H1 (cell line): Measurements from ENCODE around the gene UGT1A10. TPM values are rescaled to one million over a fixed set of nuclear protein-coding genes. Genes with fewer than 3 reads are reported as not detected.

Experiments used
- CTCF ChIA-PET: fragments of 300-600 bp; sonication (Branson Sonifier 250); formaldehyde crosslinking; loops from one replicate; lab custom pipeline; 2021; ENCODE audit not compliant: partially characterized antibody; lab: Charles Lee
- POLR2A ChIA-PET: fragments of 300-600 bp; sonication (Branson Sonifier 250); formaldehyde crosslinking; loops from one replicate; lab custom pipeline; 2021; ENCODE audit warnings: inconsistent platforms; ENCODE audit not compliant: partially characterized antibody; lab: Charles Lee
- DNase-seq, 2 experiments: peaks; one replicate each; pipeline versions ENCODE4 v3.0.0 to v3.0.0-alpha.2; 2010 to 2022; ENCODE audit warnings: low spot score in 2 of 2, low read depth in 1 of 2, mixed read lengths in 1 of 2
- FAIRE-seq: peaks from 2 replicates; lab custom pipeline; 2011; peaks lifted over from hg19 to GRCh38; lab: Jason Lieb, UNC
- H2AFZ ChIP-seq: 2 replicates; pipeline ENCODE4 v1.8.1; 2012; ENCODE audit warnings: low read length, inconsistent platforms
- H2AK5ac ChIP-seq: 2 replicates; pipeline ENCODE4 v1.6.1; 2013; ENCODE audit warnings: low read depth, low read length
- H2BK120ac ChIP-seq: replicated peaks from 2 replicates; pipeline ENCODE3; 2013; ENCODE audit warnings: low read depth, low read length, inconsistent platforms
- H2BK12ac ChIP-seq: 2 replicates; pipeline ENCODE4 v1.6.1; 2013; ENCODE audit warnings: low read depth, low read length
- H2BK15ac ChIP-seq: 2 replicates; pipeline ENCODE4 v1.6.1; 2013; ENCODE audit warnings: low read length
- H2BK20ac ChIP-seq: 2 replicates; pipeline ENCODE4 v1.6.1; 2013; ENCODE audit warnings: low read length
- H2BK5ac ChIP-seq: 2 replicates; pipeline ENCODE4 v1.6.1; 2013; ENCODE audit warnings: low read depth, low read length
- H3K14ac ChIP-seq: 2 replicates; pipeline ENCODE4 v1.6.1; 2013; ENCODE audit warnings: inconsistent platforms; ENCODE audit not compliant: insufficient read length
- H3K18ac ChIP-seq: 2 replicates; pipeline ENCODE4 v1.6.1; 2013; ENCODE audit warnings: low read length; ENCODE audit errors: extremely low read depth
- H3K23ac ChIP-seq: 2 replicates; pipeline ENCODE4 v1.6.1; 2013; ENCODE audit warnings: inconsistent platforms; ENCODE audit not compliant: insufficient read length
- H3K23me2 ChIP-seq: 2 replicates; pipeline ENCODE4 v1.6.1; 2013; ENCODE audit warnings: low read depth, low read length
- H3K27ac ChIP-seq: 2 replicates; pipeline ENCODE4 v1.6.1; 2011; ENCODE audit warnings: low read depth, low read length, inconsistent platforms
- H3K27me3 ChIP-seq, 4 experiments: replicated peaks in 1 of 4; 1 replicate in 1 of 4; 2 replicates in 3 of 4; pipeline versions ENCODE4 v1.6.1 to v1.8.1; 2011 to 2013; ENCODE audit warnings: low read length in 3 of 4, mild to moderate bottlenecking in 3 of 4, inconsistent platforms in 2 of 4, mixed read lengths in 2 of 4, moderate library complexity in 1 of 4; ENCODE audit not compliant: control insufficient read depth in 3 of 4, insufficient read depth in 3 of 4; ENCODE audit errors: extremely low read depth in 1 of 4
- H3K36me3 ChIP-seq, 4 experiments: 2 replicates each; pipeline versions ENCODE4 v1.6.1 to v1.8.1; 2011 to 2013; ENCODE audit warnings: mild to moderate bottlenecking in 4 of 4, low read length in 3 of 4, moderate library complexity in 2 of 4, control low read depth in 1 of 4, inconsistent platforms in 1 of 4; ENCODE audit not compliant: insufficient read depth in 4 of 4, control insufficient read depth in 2 of 4
- H3K4ac ChIP-seq: replicated peaks from 2 replicates; pipeline ENCODE3; 2013; ENCODE audit warnings: low read length, low read depth, mixed read lengths, inconsistent platforms; ENCODE audit not compliant: insufficient read length
- H3K4me1 ChIP-seq, 4 experiments: replicated peaks in 1 of 4; 1 replicate in 1 of 4; 2 replicates in 3 of 4; pipeline versions ENCODE4 v1.6.1 to v1.8.1; 2011 to 2013; ENCODE audit warnings: low read length in 3 of 4, inconsistent platforms in 2 of 4, mixed read lengths in 1 of 4; ENCODE audit not compliant: insufficient read depth in 4 of 4, control insufficient read depth in 3 of 4
- H3K4me2 ChIP-seq, 2 experiments: 2 replicates each; pipeline versions ENCODE4 v1.6.1 to v1.8.1; 2011 to 2013; ENCODE audit warnings: low read depth in 2 of 2, low read length in 2 of 2, control low read depth in 1 of 2, inconsistent platforms in 1 of 2, mild to moderate bottlenecking in 1 of 2; ENCODE audit not compliant: insufficient read depth in 1 of 2
- H3K4me3 ChIP-seq, 4 experiments: fragments of 200-600, 300-600 bp in 1 of 4; sonication (generic), shearing (Covaris generic), sonication (Bioruptor Twin) in 1 of 4; 2 replicates each; pipeline versions ENCODE4 v1.5.1 to v1.8.1; 2011 to 2016; ENCODE audit warnings: low read length in 4 of 4, low read depth in 3 of 4, control low read depth in 2 of 4, inconsistent platforms in 2 of 4, mild to moderate bottlenecking in 2 of 4, mixed read lengths in 1 of 4, moderate library complexity in 1 of 4; ENCODE audit not compliant: insufficient read depth in 2 of 4; ENCODE audit errors: extremely low read depth in 1 of 4
- H3K56ac ChIP-seq: replicated peaks from 2 replicates; pipeline ENCODE3; 2013; ENCODE audit warnings: low read depth, mild to moderate bottlenecking, mixed read lengths, low read length, inconsistent platforms; ENCODE audit not compliant: insufficient read length
- H3K79me1 ChIP-seq: 2 replicates; pipeline ENCODE4 v1.6.1; 2013; ENCODE audit warnings: low read depth, low read length, control low read depth
- H3K79me2 ChIP-seq, 2 experiments: 2 replicates each; pipeline versions ENCODE4 v1.6.1 to v1.8.1; 2012 to 2013; ENCODE audit warnings: low read length in 2 of 2, mild to moderate bottlenecking in 2 of 2, inconsistent platforms in 1 of 2; ENCODE audit not compliant: insufficient read depth in 2 of 2, control insufficient read depth in 1 of 2
- H3K9ac ChIP-seq, 4 experiments: replicated peaks in 1 of 4; 1 replicate in 1 of 4; 2 replicates in 3 of 4; pipeline versions ENCODE4 v1.6.1 to v1.8.1; 2011 to 2013; ENCODE audit warnings: low read depth in 3 of 4, low read length in 3 of 4, control low read depth in 2 of 4, mild to moderate bottlenecking in 2 of 4, moderate library complexity in 2 of 4, inconsistent platforms in 1 of 4; ENCODE audit errors: extremely low read depth in 1 of 4
- H3K9me3 ChIP-seq, 2 experiments: 2 replicates each; pipeline versions ENCODE4 v1.6.1 to v1.8.1; 2012 to 2013; ENCODE audit warnings: mild to moderate bottlenecking in 2 of 2, moderate library complexity in 2 of 2, control low read depth in 1 of 2, inconsistent platforms in 1 of 2, low read depth in 1 of 2, low read length in 1 of 2, mixed read lengths in 1 of 2; ENCODE audit not compliant: insufficient read depth in 2 of 2
- H4K20me1 ChIP-seq, 2 experiments: replicated peaks in 1 of 2; 2 replicates each; pipeline versions ENCODE3 to v1.8.1; 2011 to 2013; ENCODE audit warnings: inconsistent platforms in 2 of 2, low read length in 2 of 2, mild to moderate bottlenecking in 1 of 2; ENCODE audit not compliant: insufficient read depth in 2 of 2, control insufficient read depth in 1 of 2
- H4K5ac ChIP-seq: 2 replicates; pipeline ENCODE4 v1.6.1; 2013; ENCODE audit warnings: low read length, low read depth, mixed read lengths, inconsistent platforms; ENCODE audit not compliant: insufficient read length
- H4K8ac ChIP-seq: 2 replicates; pipeline ENCODE4 v1.8.0; 2013; ENCODE audit warnings: mild to moderate bottlenecking, moderate library complexity, low read length, inconsistent platforms; ENCODE audit not compliant: insufficient read depth; ENCODE audit errors: extremely low read depth
- H4K91ac ChIP-seq: replicated peaks from 2 replicates; pipeline ENCODE3; 2013; ENCODE audit warnings: low read length, mixed read lengths, inconsistent platforms; ENCODE audit not compliant: insufficient read length
- ASH2L ChIP-seq: fragments of 200-600, 300-600 bp; sonication (generic); IDR thresholded peaks from one replicate; pipeline ENCODE4 v1.7.1; 2017; ENCODE audit warnings: low read length
- CBX5 ChIP-seq: fragments of 300-800, 300-1000 bp; sonication (generic); IDR thresholded peaks from 2 replicates; pipeline ENCODE4 v1.7.1; 2016; ENCODE audit warnings: antibody characterized with exemption, low read length, low read depth
- CHD1 ChIP-seq: IDR thresholded peaks from 2 replicates; pipeline ENCODE4 v1.6.1; 2012; ENCODE audit warnings: low read depth, low read length, improper control_type of control experiment
- JUN ChIP-seq: IDR thresholded peaks from 2 replicates; pipeline ENCODE4 v1.6.1; 2011; ENCODE audit warnings: low read depth, mild to moderate bottlenecking, improper control_type of control experiment, low read length
- NANOG ChIP-seq: IDR thresholded peaks from 2 replicates; pipeline ENCODE4 v1.6.1; 2011; ENCODE audit warnings: low read length, low read depth, mild to moderate bottlenecking, inconsistent platforms; ENCODE audit not compliant: insufficient read depth, poor library complexity, severe bottlenecking
- RBBP5 ChIP-seq: IDR thresholded peaks from 2 replicates; pipeline ENCODE4 v1.7.1; 2012; ENCODE audit warnings: low read depth, mild to moderate bottlenecking, inconsistent platforms, low read length, moderate library complexity, borderline replicate concordance
- RFX5 ChIP-seq: IDR thresholded peaks from 2 replicates; pipeline ENCODE4 v1.6.1; 2011; ENCODE audit warnings: low read depth, low read length, improper control_type of control experiment, borderline replicate concordance
- RNF2 ChIP-seq: fragments of 200-900, 300-1000 bp; sonication (generic); IDR thresholded peaks from 2 replicates; pipeline ENCODE4 v1.7.1; 2016; ENCODE audit warnings: borderline replicate concordance, low read depth, mild to moderate bottlenecking, antibody characterized with exemption, low read length; ENCODE audit not compliant: poor library complexity, severe bottlenecking; ENCODE audit errors: missing control alignments
- SIRT6 ChIP-seq: IDR thresholded peaks from one replicate; pipeline ENCODE4 v1.7.1; 2012; ENCODE audit warnings: low read length, inconsistent platforms
- SIX5 ChIP-seq: IDR thresholded peaks from 2 replicates; pipeline ENCODE4 v1.6.1; 2011; ENCODE audit warnings: mild to moderate bottlenecking, low read depth, low read length
- WGBS, 2 experiments: shearing (Covaris generic) in 1 of 2; methylation state at CpG; one replicate each; pipeline versions ENCODE4 v1.1.6 to v1.1.7; 2013 to 2015; ENCODE audit warnings: low lambda C conversion rate in 2 of 2, mixed read lengths in 2 of 2, inconsistent platforms in 1 of 2, low coverage in 1 of 2, missing lambda C conversion rate in 1 of 2; ENCODE audit not compliant: insufficient replicate concordance in 2 of 2, insufficient coverage in 1 of 2, insufficient read length in 1 of 2; ENCODE audit errors: extremely low coverage in 1 of 2, missing lambda C conversion rate in 1 of 2; 5-methylcytosine and 5-hydroxymethylcytosine counted together
- polyA plus RNA-seq, 7 experiments: library from polyadenylated mRNA; depleted of rRNA in 3 of 7; stranded (reverse) in 5 of 7; unstranded in 2 of 7; fragments of >200 nt in 5 of 7; fragments of 200-250 nt in 2 of 7; gene quantifications; 1 replicate in 5 of 7; 2 replicates in 1 of 7; 4 replicates in 1 of 7; pipeline versions ENCODE4 v1.2.1 to v1.2.3, GENCODE V29; 2011 to 2013; ENCODE audit warnings: missing spikeins in 2 of 7, mixed read lengths in 2 of 7
- total RNA-seq: library from RNA; stranded (reverse); fragmentation: NEBNext Ultra II Directional; extraction: Animal tissue kit (Norgen Biotek cat#: 25700); gene quantifications from 2 replicates; pipeline ENCODE4 v1.2.1, GENCODE V29; 2021
- TF ChIP-seq, protein P1 (sequence below): IDR thresholded peaks from 2 replicates; pipeline ENCODE4 v1.6.1; 2012; ENCODE audit warnings: inconsistent platforms
- TF ChIP-seq, protein P2 (sequence below): IDR thresholded peaks from 2 replicates; pipeline ENCODE4 v1.6.1; 2011; ENCODE audit warnings: low read length, improper control_type of control experiment

The UGT1A10 gene
- total and polyA plus RNA-seq, 2 of the 8 experiments (the other 6 are each of a cell fraction or from before 2014, with no cell fraction given) = not detected

DNA sequence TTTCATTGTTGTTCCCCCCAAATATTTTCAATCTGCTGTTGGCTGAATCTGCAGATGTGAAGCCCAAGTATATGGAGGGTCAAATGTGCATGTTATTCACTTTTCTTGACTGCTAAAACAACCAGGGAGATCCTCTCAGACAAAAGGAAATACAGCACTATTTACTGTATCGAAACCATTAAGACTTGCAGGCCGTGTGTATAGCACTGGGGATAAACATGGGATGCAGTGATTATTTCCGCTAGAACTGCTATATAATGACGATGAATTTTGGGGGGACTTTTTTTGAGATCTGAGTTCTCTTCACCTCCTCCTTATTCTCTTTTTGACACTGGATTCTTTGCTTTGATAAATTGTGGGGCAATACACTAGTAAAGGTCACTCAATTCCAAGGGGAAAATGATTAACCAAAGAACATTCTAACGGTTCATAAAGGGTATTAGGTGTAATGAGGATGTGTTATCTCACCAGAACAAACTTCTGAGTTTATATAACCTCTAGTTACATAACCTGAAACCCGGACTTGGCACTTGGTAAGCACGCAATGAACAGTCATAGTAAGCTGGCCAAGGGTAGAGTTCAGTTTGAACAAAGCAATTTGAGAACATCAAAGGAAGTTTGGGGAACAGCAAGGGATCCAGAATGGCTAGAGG is 120.3 kb downstream of the UGT1A10 start:
- no peak overlapping the region for H2BK120ac ChIP-seq
- H3K4me3 ChIP-seq = no peak overlapping the region
- DNase-seq (no peak), FAIRE-seq (no peak)
- no peak overlapping the region for H2AK5ac ChIP-seq
- H3K27ac ChIP-seq = no peak overlapping the region
- H3K4me2 ChIP-seq = no peak overlapping the region
- CTCF ChIA-PET = no interaction called here
- no peaks in the 10 kb centered on the region for H3K79me2 ChIP-seq
- H3K9me3 ChIP-seq = peaks cover 6 to 7% of the 10 kb centered on the region in 2 experiments; a peak in 2 of 4 replicates
- no peak overlapping the region for H2BK20ac ChIP-seq
- no peaks in the 10 kb centered on the region for H3K23me2 ChIP-seq
- no peak overlapping the region for H4K8ac ChIP-seq
- H2BK12ac ChIP-seq = no peak overlapping the region
- no peaks in the 10 kb centered on the region for H3K4me1 ChIP-seq
- no peak overlapping the region for H2BK5ac ChIP-seq
- H3K79me1 ChIP-seq = no peaks in the 10 kb centered on the region
- no peak overlapping the region for H3K56ac ChIP-seq
- 90% methylated on average over 6 of the region's 7 CpGs; no CpG with 5 or more reads in 1 of the 2 experiments for WGBS, 2 experiments
- POLR2A ChIA-PET = no interaction called here
- no peak overlapping the region for H3K9ac ChIP-seq
- no peak overlapping the region for H3K18ac ChIP-seq
- H4K91ac ChIP-seq = no peak overlapping the region
- no peaks in the 10 kb centered on the region for H3K36me3 ChIP-seq
- H4K20me1 ChIP-seq = no peaks in the 10 kb centered on the region
- no peaks in the 10 kb centered on the region for H3K27me3 ChIP-seq
- H3K23ac ChIP-seq = no peak overlapping the region
- H4K5ac ChIP-seq = no peak overlapping the region
- no peak overlapping the region for H2AFZ ChIP-seq
- no peak overlapping the region for H3K14ac ChIP-seq
- no peak overlapping the region for H2BK15ac ChIP-seq
- no peak overlapping the region for H3K4ac ChIP-seq
- TF ChIP-seq, protein P1, sequence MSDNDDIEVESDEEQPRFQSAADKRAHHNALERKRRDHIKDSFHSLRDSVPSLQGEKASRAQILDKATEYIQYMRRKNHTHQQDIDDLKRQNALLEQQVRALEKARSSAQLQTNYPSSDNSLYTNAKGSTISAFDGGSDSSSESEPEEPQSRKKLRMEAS = no peak
- TF ChIP-seq CHD1 = no peak
- TF ChIP-seq NANOG = no peak
- no peak for TF ChIP-seq RBBP5
- TF ChIP-seq SIRT6 = no peak
- no peak for TF ChIP-seq CBX5
- TF ChIP-seq RNF2 = no peak
- no peak for TF ChIP-seq JUN
- TF ChIP-seq RFX5 = no peak
- TF ChIP-seq SIX5 = no peak
- TF ChIP-seq, protein P2, sequence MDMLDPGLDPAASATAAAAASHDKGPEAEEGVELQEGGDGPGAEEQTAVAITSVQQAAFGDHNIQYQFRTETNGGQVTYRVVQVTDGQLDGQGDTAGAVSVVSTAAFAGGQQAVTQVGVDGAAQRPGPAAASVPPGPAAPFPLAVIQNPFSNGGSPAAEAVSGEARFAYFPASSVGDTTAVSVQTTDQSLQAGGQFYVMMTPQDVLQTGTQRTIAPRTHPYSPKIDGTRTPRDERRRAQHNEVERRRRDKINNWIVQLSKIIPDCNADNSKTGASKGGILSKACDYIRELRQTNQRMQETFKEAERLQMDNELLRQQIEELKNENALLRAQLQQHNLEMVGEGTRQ = no peak
- TF ChIP-seq ASH2L = no peak
